Measurements from ENCODE around the gene TCF12.
"Not testable (repeated sequence)": the region's sequence is repeated elsewhere in the genome, so short reads cannot be mapped to it uniquely, and the experiment has no call there.

TCF12 gene

GRCh38 chr15:56948000-56948763, 29.7 kb downstream of the TCF12 start:
- no peak for DNase-seq

- no peak for DNase-seq
Observed at GRCh38 chr15:56948764-56949101, 30.3 kb downstream of the TCF12 start.

- DNase-seq, result no peak
Observed at GRCh38 chr15:56950979-56951378, 32.5 kb downstream of the TCF12 start.

GRCh38 chr15:56953790-56954189, 35.3 kb downstream of the TCF12 start:
- DNase-seq, result no peak

- DNase-seq, result not testable (repeated sequence)
Observed at GRCh38 chr15:56955011-56955410, 36.6 kb downstream of the TCF12 start.

- no peak for DNase-seq
Observed at GRCh38 chr15:56956538-56956937, 38.1 kb downstream of the TCF12 start.

GRCh38 chr15:56957812-56958406, 39.5 kb downstream of the TCF12 start:
- DNase-seq, result no peak

- no peak for DNase-seq
Observed at GRCh38 chr15:56959318-56959648, 40.8 kb downstream of the TCF12 start.

- no peak for DNase-seq
Observed at GRCh38 chr15:56960116-56960515, 41.7 kb downstream of the TCF12 start.

- no peak for DNase-seq
Observed at GRCh38 chr15:56963126-56963525, 44.7 kb downstream of the TCF12 start.

GRCh38 chr15:56963710-56964109, 45.3 kb downstream of the TCF12 start:
- no peak for DNase-seq

GRCh38 chr15:56964182-56964581, 45.7 kb downstream of the TCF12 start:
- no peak for DNase-seq

- DNase-seq, result no peak
Observed at GRCh38 chr15:56965231-56966013, 47.0 kb downstream of the TCF12 start.

- DNase-seq, result no peak
Observed at GRCh38 chr15:56967336-56967735, 48.9 kb downstream of the TCF12 start.

GRCh38 chr15:56968256-56968655, 49.8 kb downstream of the TCF12 start:
- DNase-seq, result no peak

- DNase-seq, result no peak
Observed at GRCh38 chr15:56968821-56969220, 50.4 kb downstream of the TCF12 start.

- no peak for DNase-seq
Observed at GRCh38 chr15:56969265-56969895, 50.9 kb downstream of the TCF12 start.

GRCh38 chr15:56971571-56971970, 53.1 kb downstream of the TCF12 start:
- no peak for DNase-seq

GRCh38 chr15:56972016-56972415, 53.6 kb downstream of the TCF12 start:
- DNase-seq, result no peak

- DNase-seq, result no peak
Observed at GRCh38 chr15:56972426-56972825, 54.0 kb downstream of the TCF12 start.

GRCh38 chr15:56973463-56973862, 55.0 kb downstream of the TCF12 start:
- no peak for DNase-seq

- no peak for DNase-seq
Observed at GRCh38 chr15:56977232-56977631, 58.8 kb downstream of the TCF12 start.

- peak; percentile 68 for DNase-seq
Observed at GRCh38 chr15:56978898-56979662, 60.6 kb downstream of the TCF12 start.

Data from fibroblast of skin of right quadriceps (primary cell).